IMR-90 (cell line): ENCODE data around the gene CYP4F22. TPM values are rescaled to one million over a fixed set of nuclear protein-coding genes. Genes with fewer than 3 reads are reported as not detected.

Source experiments
- ATAC-seq: fragments of 200-7000 bp; cut with Tn5 transposase; 2 replicates; pipeline ENCODE4 v1.9.1; 2020; ENCODE audit warnings: low read depth, mild to moderate bottlenecking, moderate library complexity
- BruUV-seq: library from RNA; stranded (reverse); fragments of 400-500 nt; replicated peaks from 2 replicates; lab custom pipeline; 2021; lab: Mats Ljungman, UMichigan
- CTCF ChIA-PET: fragments of 300-600 bp; formaldehyde crosslinking; extraction: SDS; loops from one replicate; lab custom pipeline; 2021; ENCODE audit warnings: antibody characterized with exemption; lab: Yijun Ruan, JAX
- POLR2A ChIA-PET: fragments of 300-600 bp; sonication (Branson Sonifier 250); formaldehyde crosslinking; loops from one replicate; lab custom pipeline; 2022; ENCODE audit warnings: antibody characterized with exemption; ENCODE audit not compliant: unreplicated experiment; lab: Charles Lee
- DNase-seq: peaks from one replicate; pipeline ENCODE4 v3.0.0; 2013
- H2AFZ ChIP-seq: replicated peaks from 2 replicates; pipeline ENCODE3; 2013; ENCODE audit warnings: low read length, mild to moderate bottlenecking; ENCODE audit not compliant: poor library complexity
- H2AK5ac ChIP-seq: 2 replicates; pipeline ENCODE4 v1.6.1; 2013; ENCODE audit warnings: low read depth, low read length, inconsistent platforms
- H2AK9ac ChIP-seq: replicated peaks from 2 replicates; pipeline ENCODE3; 2013; ENCODE audit warnings: mild to moderate bottlenecking, low read depth, low read length, moderate library complexity; ENCODE audit not compliant: poor library complexity
- H2BK120ac ChIP-seq: 2 replicates; pipeline ENCODE4 v1.6.1; 2013; ENCODE audit warnings: low read depth, low read length, inconsistent platforms
- H2BK15ac ChIP-seq: 3 replicates; pipeline ENCODE4 v1.6.1; 2013; ENCODE audit warnings: low read depth, low read length, inconsistent platforms
- H2BK20ac ChIP-seq: 2 replicates; pipeline ENCODE4 v1.6.1; 2013; ENCODE audit warnings: low read depth, mild to moderate bottlenecking, inconsistent platforms, low read length, moderate library complexity
- H2BK5ac ChIP-seq: 2 replicates; pipeline ENCODE4 v1.6.1; 2013; ENCODE audit warnings: mild to moderate bottlenecking, low read depth, low read length, inconsistent platforms; ENCODE audit not compliant: poor library complexity, severe bottlenecking
- H3K14ac ChIP-seq: replicated peaks from 2 replicates; pipeline ENCODE4 v1.6.1; 2013; ENCODE audit warnings: low read depth, low read length, inconsistent platforms
- H3K18ac ChIP-seq: 2 replicates; pipeline ENCODE4 v1.6.1; 2013; ENCODE audit warnings: low read depth, low read length, control low read depth
- H3K23ac ChIP-seq: 2 replicates; pipeline ENCODE4 v1.6.1; 2013; ENCODE audit warnings: low read depth, low read length, inconsistent platforms
- H3K27ac ChIP-seq: 2 replicates; pipeline ENCODE4 v1.5.1; 2013; ENCODE audit warnings: mild to moderate bottlenecking, control low read depth, low read length; ENCODE audit not compliant: insufficient read depth
- H3K27me3 ChIP-seq: 2 replicates; pipeline ENCODE4 v1.6.1; 2013; ENCODE audit warnings: low read length; ENCODE audit not compliant: control insufficient read depth, insufficient read depth
- H3K36me3 ChIP-seq: 2 replicates; pipeline ENCODE4 v1.6.1; 2013; ENCODE audit warnings: low read length, mixed read lengths; ENCODE audit not compliant: control insufficient read depth, insufficient read depth
- H3K4ac ChIP-seq: 2 replicates; pipeline ENCODE4 v1.6.1; 2013; ENCODE audit warnings: low read depth, low read length, inconsistent platforms
- H3K4me1 ChIP-seq: 2 replicates; pipeline ENCODE4 v1.6.1; 2013; ENCODE audit warnings: low read length, mixed read lengths; ENCODE audit not compliant: control insufficient read depth, insufficient read depth
- H3K4me2 ChIP-seq: 2 replicates; pipeline ENCODE4 v1.6.1; 2013; ENCODE audit warnings: low read depth, mild to moderate bottlenecking, control low read depth, low read length, moderate library complexity
- H3K4me3 ChIP-seq: 2 replicates; pipeline ENCODE4 v1.5.1; 2013; ENCODE audit warnings: low read depth, mild to moderate bottlenecking, control low read depth, low read length, moderate library complexity; ENCODE audit not compliant: insufficient read depth
- H3K56ac ChIP-seq: 2 replicates; pipeline ENCODE4 v1.6.1; 2013; ENCODE audit warnings: low read length, inconsistent platforms; ENCODE audit not compliant: insufficient read depth; ENCODE audit errors: extremely low read depth
- H3K79me1 ChIP-seq, 2 experiments: 2 replicates each; pipeline ENCODE4 v1.6.1; 2013; ENCODE audit warnings: low read length in 2 of 2, inconsistent platforms in 1 of 2, low read depth in 1 of 2
- H3K9ac ChIP-seq: 2 replicates; pipeline ENCODE4 v1.6.1; 2013; ENCODE audit warnings: low read depth, low read length, control low read depth
- H3K9me1 ChIP-seq: 2 replicates; pipeline ENCODE4 v1.6.1; 2013; ENCODE audit warnings: low read length, inconsistent platforms; ENCODE audit not compliant: insufficient read depth
- H3K9me3 ChIP-seq: 2 replicates; pipeline ENCODE4 v1.6.1; 2013; ENCODE audit warnings: low read length; ENCODE audit not compliant: control insufficient read depth, insufficient read depth
- H4K20me1 ChIP-seq: 2 replicates; pipeline ENCODE4 v1.6.1; 2013; ENCODE audit warnings: low read length, inconsistent platforms; ENCODE audit not compliant: insufficient read depth
- H4K5ac ChIP-seq: 2 replicates; pipeline ENCODE4 v1.6.1; 2013; ENCODE audit warnings: mild to moderate bottlenecking, low read depth, low read length, control low read depth
- H4K8ac ChIP-seq, 2 experiments: 2 replicates each; pipeline ENCODE4 v1.6.1; 2013; ENCODE audit warnings: low read depth in 2 of 2, low read length in 2 of 2, control low read depth in 1 of 2, inconsistent platforms in 1 of 2
- H4K91ac ChIP-seq: 2 replicates; pipeline ENCODE4 v1.6.1; 2013; ENCODE audit warnings: low read depth, low read length, inconsistent platforms; ENCODE audit not compliant: insufficient read depth
- BHLHE40 ChIP-seq: fragments of 150-350 bp; IDR thresholded peaks from 2 replicates; pipeline ENCODE4 v1.6.1; 2016; ENCODE audit warnings: mild to moderate bottlenecking, low read depth, low read length
- CEBPB ChIP-seq: IDR thresholded peaks from 2 replicates; pipeline ENCODE4 v1.6.1; 2012; ENCODE audit warnings: low read depth, low read length, improper control_type of control experiment
- CHD1 ChIP-seq: IDR thresholded peaks from 2 replicates; pipeline ENCODE4 v1.6.1; 2012; ENCODE audit warnings: low read depth, low read length, improper control_type of control experiment
- CTCF ChIP-seq: conservative IDR thresholded peaks from 2 replicates; pipeline ENCODE4 v1.5.1; 2012; ENCODE audit warnings: mild to moderate bottlenecking, low read depth, low read length, improper control_type of control experiment
- ELK1 ChIP-seq: fragments of 150-350 bp; IDR thresholded peaks from 2 replicates; pipeline ENCODE4 v1.6.1; 2016; ENCODE audit warnings: low read depth, mild to moderate bottlenecking, low read length, moderate library complexity, borderline replicate concordance
- FOS ChIP-seq: fragments of 150-350 bp; IDR thresholded peaks from 2 replicates; pipeline ENCODE4 v1.6.1; 2016; ENCODE audit warnings: low read depth, low read length
- MAFK ChIP-seq: IDR thresholded peaks from 2 replicates; pipeline ENCODE4 v1.6.1; 2012; ENCODE audit warnings: low read depth, low read length, improper control_type of control experiment
- MAZ ChIP-seq: IDR thresholded peaks from 2 replicates; pipeline ENCODE4 v1.6.1; 2012; ENCODE audit warnings: low read depth, mild to moderate bottlenecking, low read length, improper control_type of control experiment, moderate library complexity, borderline replicate concordance
- MXI1 ChIP-seq: IDR thresholded peaks from 2 replicates; pipeline ENCODE4 v1.6.1; 2012; ENCODE audit warnings: low read depth, mild to moderate bottlenecking, low read length, moderate library complexity, borderline replicate concordance
- NFE2L2 ChIP-seq: fragments of 150-350 bp; IDR thresholded peaks from 2 replicates; pipeline ENCODE4 v1.6.1; 2016; ENCODE audit warnings: low read depth, mild to moderate bottlenecking, low read length
- POLR2A ChIP-seq: IDR thresholded peaks from 2 replicates; pipeline ENCODE4 v1.6.1; 2012; ENCODE audit warnings: mild to moderate bottlenecking, low read depth, low read length
- RAD21 ChIP-seq: IDR thresholded peaks from 2 replicates; pipeline ENCODE4 v1.6.1; 2012; ENCODE audit warnings: low read length, improper control_type of control experiment
- RCOR1 ChIP-seq: IDR thresholded peaks from 2 replicates; pipeline ENCODE4 v1.6.1; 2012; ENCODE audit warnings: mild to moderate bottlenecking, low read length, improper control_type of control experiment; ENCODE audit not compliant: insufficient replicate concordance
- RFX5 ChIP-seq: IDR thresholded peaks from 2 replicates; pipeline ENCODE4 v1.8.0; 2012; ENCODE audit warnings: low read depth, mild to moderate bottlenecking, low read length, moderate library complexity
- SMC3 ChIP-seq: fragments of 150-350 bp; IDR thresholded peaks from 2 replicates; pipeline ENCODE4 v1.6.1; 2016; ENCODE audit warnings: low read depth, mild to moderate bottlenecking, antibody characterized with exemption, low read length, moderate library complexity
- USF2 ChIP-seq: fragments of 150-350 bp; IDR thresholded peaks from 2 replicates; pipeline ENCODE4 v1.6.1; 2017; ENCODE audit warnings: mild to moderate bottlenecking, antibody characterized with exemption, low read length, low read depth
- WGBS, 2 experiments: methylation state at CpG; one replicate each; pipeline versions ENCODE4 v1.1.5 to v1.1.7; 2013; ENCODE audit warnings: missing lambda C conversion rate in 2 of 2; ENCODE audit not compliant: insufficient read length in 1 of 2; ENCODE audit errors: extremely low coverage in 2 of 2; 5-methylcytosine and 5-hydroxymethylcytosine counted together
- dilution Hi-C: fragments of 300-500 bp; cut with HindIII; formaldehyde crosslinking; loops from one replicate; pipeline ENCODE4 v1.14.3; 2018; ENCODE audit warnings: low sequenced_read_pairs; ENCODE audit not compliant: unreplicated experiment
- in situ Hi-C: fragments of 300-500 bp; cut with MboI; formaldehyde crosslinking; loops from 3 replicates; pipeline ENCODE4 v1.14.3; 2019; ENCODE audit warnings: low sequenced_read_pairs, inconsistent platforms, mixed read lengths
- intact Hi-C: fragments of 100-400 bp; cut with micrococcal nuclease; formaldehyde crosslinking; loops from 2 replicates; pipeline ENCODE4 v1.10.0; 2022
- polyA plus RNA-seq, 3 experiments: library from polyadenylated mRNA; depleted of rRNA; stranded (reverse); fragments of >200 nt; gene quantifications; 2 replicates each; pipeline ENCODE4 v1.2.3, GENCODE V29; 2012; ENCODE audit warnings: low replicate concordance in 1 of 3
- total RNA-seq: library from RNA; depleted of rRNA; stranded (reverse); fragments of >200 nt; gene quantifications from 2 replicates; pipeline ENCODE4 v1.2.3, GENCODE V29; 2012

Gene CYP4F22
- total and polyA plus RNA-seq, 2 of the 4 experiments (the other 2 are of a cell fraction), result not detected

GRCh38 chr19:15540435-15540834 is 32.1 kb downstream of the CYP4F22 start:
- Histone ChIP-seq H3K23ac (no peak overlapping the region), H3K56ac (no peak overlapping the region), H2AFZ (no peak overlapping the region), H3K9ac (no peak overlapping the region), H4K5ac (no peak overlapping the region), H2BK5ac (no peak overlapping the region), H3K9me1 (no peaks in the 10 kb centered on the region), H3K9me3 (0 out of 2 replicates have a peak, but pooled peaks cover 2% of the 10 kb centered on the region), H3K4ac (no peak overlapping the region), H2BK15ac (no peak overlapping the region), H4K8ac (no peak overlapping the region), H3K36me3 (no peaks in the 10 kb centered on the region), H3K4me1 (no peaks in the 10 kb centered on the region), H3K27me3 (no peaks in the 10 kb centered on the region), H3K27ac (no peak overlapping the region), H3K4me3 (no peak overlapping the region), H3K18ac (no peak overlapping the region), H3K14ac (no peak overlapping the region), H3K79me1 (no peaks in the 10 kb centered on the region), H2AK9ac (no peak overlapping the region), H2BK120ac (no peak overlapping the region), H4K91ac (no peak overlapping the region), H3K4me2 (no peak overlapping the region), H4K20me1 (no peaks in the 10 kb centered on the region), H2AK5ac (no peak overlapping the region), H2BK20ac (no peak overlapping the region)
- CTCF ChIA-PET, result no interaction called here
- ATAC-seq, result no peak
- no peak for TF ChIP-seq ELK1
- TF ChIP-seq BHLHE40, result no peak
- TF ChIP-seq CHD1, result no peak
- TF ChIP-seq CEBPB, result no peak
- no peak for TF ChIP-seq RCOR1
- TF ChIP-seq RFX5, result no peak
- no peak for TF ChIP-seq MAFK
- TF ChIP-seq CTCF, result no peak
- no peak for TF ChIP-seq MAZ
- TF ChIP-seq FOS, result no peak
- TF ChIP-seq SMC3, result no peak
- no peak for TF ChIP-seq MXI1
- TF ChIP-seq POLR2A, result no peak
- TF ChIP-seq USF2, result no peak
- TF ChIP-seq RAD21, result no peak
- no peak for TF ChIP-seq NFE2L2
- in situ Hi-C loops, result no loop called here
- no peak for DNase-seq
- dilution Hi-C loops, result no loop called here
- intact Hi-C loops, result no loop called here
- WGBS, 2 experiments, result 86% methylated on average over 15 of the region's 20 CpGs; no CpG with 5 or more reads in 1 of the 2 experiments
- POLR2A ChIA-PET, result no interaction called here
- no TSS peak for BruUV-seq
